ENCODE results near the gene ARL4C.

Gene ARL4C

DNA sequence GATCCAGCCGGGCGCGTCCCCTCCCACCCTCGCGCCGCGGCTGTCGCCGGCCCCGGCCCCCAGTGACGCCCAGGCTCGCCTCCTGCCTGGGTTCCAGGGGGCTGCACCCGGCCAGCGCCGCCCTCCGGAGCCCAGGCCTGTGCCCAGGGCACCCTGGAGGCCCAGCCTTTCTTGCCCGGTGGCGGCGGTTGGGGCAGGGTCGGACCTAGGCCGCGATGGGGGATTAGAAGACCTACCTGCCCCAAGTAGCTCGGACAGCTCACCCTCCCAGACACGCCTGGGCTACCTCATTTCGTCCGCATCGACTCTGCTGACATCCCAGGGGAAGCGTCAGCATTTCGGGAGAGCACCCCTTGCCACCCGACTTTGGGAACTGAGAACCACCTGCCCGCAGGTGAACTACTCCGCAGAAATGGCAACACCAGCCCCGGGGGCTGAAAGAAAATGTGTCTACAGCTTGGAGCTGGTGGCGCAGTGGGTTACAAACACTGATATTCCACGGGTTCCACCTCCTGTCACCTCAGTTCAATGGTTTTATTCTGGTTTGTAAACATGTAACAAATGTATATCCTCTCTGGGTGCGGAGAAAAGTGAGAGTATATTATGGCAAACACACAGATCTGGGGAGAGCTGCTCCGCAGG is 834 bp upstream of the ARL4C start:
- no peak for DNase-seq (ENCODE audit: low read depth)

DNA sequence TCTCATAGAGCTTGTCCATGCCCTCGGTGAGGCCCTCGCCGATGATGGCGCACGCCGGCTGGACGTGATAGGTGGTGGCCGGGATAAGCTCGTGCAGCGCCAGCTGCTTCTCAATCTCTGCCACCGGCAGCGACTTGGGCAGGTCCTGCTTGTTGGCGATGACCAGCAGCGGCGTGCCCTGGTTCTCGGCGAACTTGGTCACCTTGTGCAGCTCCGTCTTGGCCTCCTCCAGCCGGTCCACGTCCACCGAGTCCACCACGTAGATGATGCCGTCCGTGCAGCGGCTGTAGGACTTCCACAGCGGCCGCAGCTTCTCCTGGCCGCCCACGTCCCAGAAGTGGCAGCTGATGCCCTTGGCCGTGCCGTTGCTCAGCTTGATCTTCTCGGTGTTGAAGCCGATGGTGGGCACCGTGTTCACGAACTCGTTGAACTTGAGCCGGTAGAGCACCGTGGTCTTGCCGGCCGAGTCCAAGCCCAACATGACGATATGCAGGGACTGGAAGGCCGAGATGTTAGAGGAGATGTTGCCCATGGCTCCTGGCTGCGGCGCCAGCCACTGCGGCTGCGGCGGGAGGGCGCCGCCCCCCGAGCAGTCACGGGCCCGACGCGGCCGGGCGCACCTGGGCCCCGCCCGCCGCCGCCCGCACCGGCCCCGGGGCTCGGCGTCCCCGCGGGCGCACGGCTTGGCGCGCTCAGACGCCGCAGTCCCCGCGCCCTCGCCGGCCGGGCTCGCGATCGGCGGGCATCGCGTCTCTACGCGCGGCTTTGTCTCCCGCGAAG is 636 bp downstream of the ARL4C start:
- DNase-seq (ENCODE audit: low read depth): no peak

DNA sequence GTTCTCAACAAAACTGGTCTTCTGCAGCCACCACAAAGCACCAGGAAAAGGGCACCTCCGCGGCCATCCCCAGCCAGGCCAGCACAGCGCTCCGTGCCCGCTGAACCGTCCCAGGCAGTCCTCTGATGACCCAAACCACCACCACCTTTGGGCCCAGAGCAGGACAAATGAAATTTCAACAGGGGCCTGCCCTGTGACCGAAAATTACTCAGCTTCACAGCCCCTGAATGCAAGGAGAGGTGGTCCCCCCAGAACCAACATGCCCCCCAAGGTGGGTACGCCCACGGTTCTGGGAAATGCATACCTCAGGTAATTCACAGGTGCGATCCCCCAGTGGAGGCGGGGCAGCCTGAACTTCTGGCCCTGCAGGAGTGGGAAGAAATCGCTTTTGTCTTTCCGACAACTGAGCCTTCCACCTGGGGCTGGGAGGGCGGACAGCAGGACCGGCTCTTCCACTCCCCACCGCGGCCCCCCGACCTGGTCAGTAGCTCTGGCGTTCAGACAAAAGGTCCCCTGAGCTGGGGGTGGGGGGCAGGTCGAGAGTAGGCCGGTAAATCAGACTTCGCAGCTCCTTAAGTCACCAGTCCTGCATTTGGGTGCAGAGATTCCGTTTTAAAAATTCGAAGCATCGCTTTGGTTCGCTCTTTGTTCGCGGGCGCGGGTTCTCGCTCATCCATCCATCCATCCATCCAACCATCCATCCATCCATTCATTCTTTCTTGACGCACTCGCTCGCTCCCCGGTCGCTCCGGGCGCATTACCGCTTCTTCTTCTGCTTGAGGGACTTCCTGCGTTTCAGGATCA is 1.4 kb downstream of the ARL4C start:
- DNase-seq (ENCODE audit: low read depth): no peak

DNA sequence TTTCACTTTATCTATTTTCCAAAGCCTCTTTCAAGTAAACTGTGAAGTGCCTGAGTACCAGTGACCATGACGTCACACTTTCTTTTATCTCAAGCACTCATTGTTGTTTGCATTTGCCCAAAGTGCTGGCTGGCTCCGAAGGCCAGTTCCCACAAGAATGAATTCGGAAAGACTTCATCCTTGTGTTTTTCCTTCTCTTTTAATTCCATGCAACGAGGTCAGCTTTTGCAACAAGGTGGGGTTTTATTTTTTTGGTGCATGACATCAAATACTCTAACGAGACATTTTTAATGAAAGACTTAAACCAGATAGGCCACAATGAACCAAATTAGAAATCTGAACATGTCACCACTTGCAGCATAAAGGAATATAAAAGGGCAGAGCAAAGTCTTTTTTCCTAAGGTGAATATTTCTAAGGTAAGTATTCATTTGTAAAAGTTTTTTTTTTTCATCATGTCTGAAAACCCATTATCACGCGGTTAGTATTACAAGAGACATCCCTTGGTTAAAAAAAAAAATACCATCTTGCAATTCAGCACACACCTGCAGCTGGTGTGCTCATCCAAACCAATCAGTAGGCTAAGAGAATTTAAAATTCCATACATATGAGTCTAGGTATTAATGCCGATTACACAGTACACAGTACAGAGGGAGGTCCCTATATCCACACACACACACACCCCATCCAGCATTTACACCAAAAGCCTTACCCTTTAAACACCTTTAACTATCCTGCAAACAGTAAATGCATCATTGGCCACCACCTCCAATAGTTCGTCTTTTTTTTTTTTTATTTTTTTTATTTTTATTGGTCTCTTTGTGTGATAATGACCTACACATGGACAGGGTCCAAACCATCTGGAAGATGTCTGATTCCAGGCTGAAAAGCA is 2.3 kb downstream of the ARL4C start:
- DNase-seq (ENCODE audit: low read depth): no peak

DNA sequence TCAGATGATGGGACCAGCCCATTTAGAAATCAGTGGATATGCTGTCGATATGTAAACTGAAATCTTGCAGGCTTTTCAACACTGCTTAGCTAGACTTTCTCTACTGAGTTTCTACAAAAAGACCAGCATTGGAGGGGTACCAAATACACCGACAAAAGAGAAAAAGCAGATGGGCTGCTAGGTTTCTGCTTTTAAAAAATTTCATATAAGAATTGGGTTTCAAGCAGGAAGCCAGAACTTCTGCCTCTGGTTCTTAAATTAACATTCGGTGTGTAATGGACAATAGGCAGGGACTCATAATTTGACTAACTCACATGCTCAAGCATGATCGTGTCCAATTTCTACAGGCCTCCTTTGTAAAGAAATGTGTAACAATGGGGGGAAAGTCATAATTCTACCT is 3.1 kb downstream of the ARL4C start:
- no peak for DNase-seq (ENCODE audit: low read depth)

DNA sequence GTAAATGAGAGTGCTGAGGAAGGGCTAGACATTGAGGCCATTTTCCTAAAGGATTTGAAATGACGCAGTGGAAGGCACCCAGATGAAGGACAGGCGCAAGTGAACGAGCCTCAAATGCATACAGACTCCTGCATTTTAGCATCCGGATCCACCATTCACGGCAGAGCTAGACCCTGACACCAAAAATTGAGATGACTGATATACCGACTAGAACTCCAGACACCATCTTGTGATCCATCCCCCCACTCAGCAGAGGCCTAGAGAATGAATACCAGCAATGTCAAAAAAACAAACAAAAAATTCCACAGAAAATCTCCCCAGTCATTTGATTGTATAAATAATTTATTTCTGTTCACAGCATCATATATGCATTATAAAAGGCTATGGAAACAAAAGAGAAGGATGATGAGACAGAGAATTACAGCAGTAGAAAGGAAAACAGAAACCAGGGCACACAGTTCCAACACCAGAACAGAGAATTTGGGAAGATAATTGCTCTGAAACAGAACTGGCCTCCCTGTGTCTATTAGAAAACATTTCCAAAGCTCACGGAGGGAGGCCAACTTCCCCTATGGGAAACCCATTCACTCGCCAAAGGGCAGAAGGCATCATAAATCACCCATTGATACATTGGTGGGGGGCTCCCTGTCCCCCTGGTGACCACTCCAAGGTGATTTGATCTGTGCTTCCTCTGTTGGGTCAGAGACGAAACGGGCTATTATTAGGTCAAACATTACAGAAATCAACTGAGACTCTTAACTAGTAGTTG is 4.0 kb downstream of the ARL4C start:
- DNase-seq (ENCODE audit: low read depth): no peak

DNA sequence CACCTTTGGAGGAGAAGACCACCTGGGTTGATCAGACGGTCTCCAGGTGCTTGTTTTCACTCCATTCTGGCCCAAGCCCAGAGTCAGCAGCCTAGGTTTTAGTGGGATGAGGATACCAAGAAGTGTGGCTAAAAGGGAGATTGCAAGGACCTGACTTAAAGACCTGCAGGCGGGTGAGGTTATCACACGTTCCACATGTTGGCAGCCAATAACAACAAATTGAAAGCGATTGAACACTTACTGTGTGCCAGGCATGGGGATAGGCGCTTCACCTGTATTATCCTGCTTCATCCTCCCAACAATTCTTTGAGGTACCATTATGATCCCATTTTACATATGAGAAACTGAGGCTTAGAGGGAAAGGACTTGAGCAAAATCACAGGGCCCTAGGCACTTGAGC is 5.0 kb downstream of the ARL4C start:
- DNase-seq (ENCODE audit: low read depth): no peak

DNA sequence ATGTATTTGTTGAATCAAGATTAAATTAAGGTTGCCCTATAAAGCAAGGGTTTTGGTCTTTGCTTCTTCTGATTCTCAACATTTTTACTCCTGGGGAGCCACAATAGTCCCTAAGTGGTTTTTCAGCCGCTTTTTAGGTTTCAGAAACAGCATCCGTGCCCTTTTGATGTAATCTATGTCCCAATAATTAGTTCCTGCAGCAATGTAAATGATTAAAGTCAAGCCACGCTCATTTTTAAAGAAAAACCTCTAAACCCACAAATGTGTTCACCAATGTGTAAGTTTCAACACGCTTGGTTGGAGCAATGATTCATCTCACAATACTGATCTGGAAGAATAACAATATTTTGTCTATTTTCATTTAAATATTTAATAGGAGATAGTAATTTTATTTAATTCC is 5.6 kb downstream of the ARL4C start:
- DNase-seq (ENCODE audit: low read depth): no peak

DNA sequence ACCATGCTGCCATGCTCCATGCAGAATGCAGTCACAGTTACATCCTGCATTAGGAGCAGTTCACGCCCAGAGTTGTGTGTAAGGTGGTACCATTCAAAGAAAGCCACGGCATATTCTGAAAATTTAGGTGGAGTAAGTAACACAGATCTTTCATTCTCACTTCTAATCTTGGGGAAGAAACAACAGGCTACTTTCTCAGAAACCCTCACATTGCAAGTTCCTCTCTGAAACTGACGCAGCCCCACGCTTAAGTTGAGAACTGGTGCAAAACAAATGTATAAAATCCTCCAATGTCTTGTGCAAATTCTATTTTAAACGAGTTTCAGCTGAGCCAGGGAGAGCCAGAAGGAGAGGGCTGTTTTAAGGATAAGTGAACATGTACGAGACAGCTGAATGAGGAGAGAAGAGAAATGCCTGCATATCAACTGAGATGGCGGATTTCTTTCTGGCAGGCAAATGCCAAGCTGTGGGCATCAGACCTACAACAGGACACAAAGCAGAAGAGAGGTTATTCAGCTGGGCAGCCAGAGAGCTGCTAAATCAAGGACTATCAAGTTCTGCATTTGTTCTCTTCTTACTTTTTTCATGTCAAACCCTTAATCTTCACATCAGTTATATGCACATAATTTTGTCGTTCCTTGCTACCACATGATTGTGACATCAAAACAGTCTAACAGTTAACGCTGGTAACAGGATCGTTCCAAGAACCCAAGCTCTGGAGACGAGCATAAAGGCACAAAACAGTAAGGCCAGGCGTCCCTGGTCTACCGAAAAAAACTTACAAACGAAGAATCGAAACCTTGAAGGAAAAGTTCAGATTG is 6.4 kb downstream of the ARL4C start:
- no peak for DNase-seq (ENCODE audit: low read depth)

DNA sequence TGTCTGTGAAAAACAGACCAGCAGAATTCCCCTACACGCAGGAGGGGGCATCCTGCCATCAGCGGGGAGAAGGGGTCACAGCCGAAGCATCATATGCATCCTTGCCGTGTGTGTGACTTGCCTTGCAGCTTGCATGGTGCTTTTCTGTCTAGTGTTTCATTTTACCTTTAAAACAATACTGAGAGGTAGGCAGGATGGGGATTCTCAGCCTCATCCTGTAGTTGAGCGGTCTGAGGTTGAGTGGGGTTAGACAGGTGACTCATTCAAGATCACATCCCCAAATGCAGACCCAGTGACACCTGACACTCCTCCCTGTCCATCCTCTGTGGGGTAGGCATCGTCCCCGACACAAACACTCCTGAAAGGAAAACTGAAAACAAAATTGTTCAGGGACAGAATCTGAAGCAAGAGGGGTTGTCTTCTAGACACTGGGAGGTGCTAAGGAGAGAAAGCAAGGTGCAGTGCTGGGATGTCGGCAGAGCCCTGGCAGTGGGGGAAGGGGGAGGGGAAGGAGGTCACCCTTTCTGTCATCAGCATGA is 7.9 kb downstream of the ARL4C start:
- no peak for DNase-seq (ENCODE audit: low read depth)

DNA sequence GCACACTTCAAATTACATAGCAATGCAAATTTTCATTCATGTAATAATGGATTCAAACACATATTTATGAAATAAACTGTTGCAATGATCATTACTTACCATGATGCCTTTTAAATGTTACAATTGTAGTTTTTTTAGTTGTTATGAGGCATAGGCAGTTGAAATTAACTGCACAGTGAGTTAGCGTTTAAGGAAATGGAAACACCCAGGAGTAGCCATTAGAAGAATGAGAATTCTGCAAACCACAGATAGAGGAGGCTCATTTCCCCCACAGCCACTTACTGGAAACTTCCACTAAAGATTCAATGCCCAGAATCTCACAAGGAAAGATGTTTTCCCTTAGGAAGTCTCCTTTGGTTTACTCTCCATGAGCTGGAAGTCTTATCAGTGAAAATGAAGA is 8.4 kb downstream of the ARL4C start:
- no peak for DNase-seq (ENCODE audit: low read depth)

DNA sequence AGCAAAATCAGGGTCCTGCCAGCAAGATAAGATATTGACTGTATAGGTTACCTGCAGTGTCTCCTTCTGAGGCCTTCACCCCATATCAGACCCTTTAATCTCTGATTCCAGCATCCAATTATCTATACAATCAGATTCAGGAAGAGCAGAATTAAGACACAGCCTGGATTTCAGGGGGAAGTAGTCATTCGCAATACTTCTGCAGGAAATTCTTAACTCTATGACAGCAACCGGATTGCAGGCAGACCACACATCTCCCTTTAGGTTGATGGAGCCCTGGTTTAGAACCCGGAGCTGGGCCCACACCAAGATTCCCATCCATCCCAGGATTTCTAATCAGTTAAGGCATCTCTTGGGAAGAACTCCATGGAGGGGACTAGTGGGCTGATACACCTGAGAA is 9.5 kb downstream of the ARL4C start:
- no peak for DNase-seq (ENCODE audit: low read depth)

DNA sequence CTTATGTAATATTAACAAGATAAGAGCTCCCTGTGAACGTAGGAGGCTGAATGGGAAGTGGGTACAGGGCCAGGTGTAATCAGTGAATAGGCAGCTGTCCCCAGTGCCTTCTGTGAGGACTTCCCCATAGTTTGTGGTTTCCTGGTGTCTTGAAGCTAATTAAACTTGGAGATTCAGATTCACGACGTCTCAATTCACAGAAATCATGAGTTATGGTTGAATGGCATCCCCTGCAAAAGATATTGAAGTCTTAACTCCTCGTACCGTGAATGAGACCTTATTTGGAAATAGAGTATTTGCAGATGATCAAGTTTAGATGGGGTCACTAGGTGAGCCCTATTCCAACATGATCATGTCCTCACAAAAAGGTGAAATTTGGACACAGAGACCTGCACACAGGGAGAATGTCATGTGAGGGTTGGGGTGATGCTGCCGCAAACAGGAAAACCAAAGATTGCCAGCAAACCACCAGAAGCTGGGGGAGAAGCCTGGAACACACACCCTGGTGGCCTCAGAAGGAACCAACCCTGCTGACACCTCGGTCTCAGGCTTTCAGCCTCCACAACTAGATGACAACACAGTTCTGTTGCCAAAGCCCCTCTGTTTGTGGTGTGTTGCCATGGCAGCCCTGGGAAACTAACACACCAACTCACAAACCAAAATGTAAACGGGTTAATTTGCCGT is 13.2 kb downstream of the ARL4C start:
- no peak for DNase-seq (ENCODE audit: low read depth)

DNA sequence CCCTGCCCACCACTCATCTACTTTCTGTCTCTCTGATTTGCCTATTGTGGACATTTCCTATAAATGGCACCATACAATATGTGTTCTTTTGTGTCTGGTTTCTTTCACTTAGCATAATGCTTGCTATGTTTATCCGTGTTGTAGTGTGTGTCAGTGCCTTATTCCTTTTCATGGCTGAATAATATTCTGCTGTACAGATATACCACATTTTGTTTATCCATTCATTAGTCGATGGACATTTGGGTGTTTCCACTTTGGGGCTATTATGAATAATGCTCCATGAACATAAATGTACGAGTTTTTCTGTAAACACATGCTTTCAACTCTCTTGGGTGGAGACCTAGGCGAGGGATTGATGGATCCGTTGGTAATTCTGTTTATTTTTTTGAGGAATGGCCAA is 15.6 kb downstream of the ARL4C start:
- no peak for DNase-seq (ENCODE audit: low read depth)

DNA sequence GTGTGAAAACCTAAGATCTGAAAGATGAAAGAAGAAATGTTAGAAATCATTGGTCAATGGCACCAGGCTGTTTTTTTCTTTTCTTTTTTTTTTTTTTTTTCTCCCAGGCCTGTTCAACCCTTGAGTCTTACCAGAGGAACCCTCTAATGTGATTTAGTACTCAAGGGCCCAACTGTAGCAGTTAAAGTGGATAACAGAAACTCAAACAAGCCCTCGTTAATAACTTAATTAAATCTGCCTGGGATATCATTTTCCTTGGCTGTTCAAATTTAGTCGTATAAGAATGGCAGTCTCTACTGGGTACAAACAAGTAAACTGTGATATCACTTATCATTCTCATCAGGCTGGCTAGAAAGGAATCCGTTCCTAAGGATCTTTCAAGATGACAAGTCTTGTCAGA is 16.5 kb downstream of the ARL4C start:
- no peak for DNase-seq (ENCODE audit: low read depth)

DNA sequence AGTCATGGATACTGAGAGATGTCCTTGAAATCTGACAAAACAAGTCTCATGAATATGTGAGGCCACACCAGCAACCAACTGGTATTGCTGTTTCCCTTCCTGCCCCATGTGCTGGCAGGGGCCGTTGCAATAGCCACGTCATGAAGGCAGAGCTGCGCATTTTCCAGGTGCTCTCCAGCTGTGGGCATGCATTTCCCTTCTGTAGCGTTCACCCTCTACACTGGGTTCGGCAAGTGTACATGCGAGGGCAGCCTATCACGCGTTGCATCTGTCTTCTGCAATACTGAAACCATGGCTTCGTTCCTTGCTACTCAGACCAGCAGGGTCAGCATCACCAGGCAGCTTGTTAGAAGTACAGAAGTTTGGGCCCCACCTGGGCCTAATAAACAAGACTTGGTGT is 17.4 kb downstream of the ARL4C start:
- DNase-seq (ENCODE audit: low read depth): no peak

DNA sequence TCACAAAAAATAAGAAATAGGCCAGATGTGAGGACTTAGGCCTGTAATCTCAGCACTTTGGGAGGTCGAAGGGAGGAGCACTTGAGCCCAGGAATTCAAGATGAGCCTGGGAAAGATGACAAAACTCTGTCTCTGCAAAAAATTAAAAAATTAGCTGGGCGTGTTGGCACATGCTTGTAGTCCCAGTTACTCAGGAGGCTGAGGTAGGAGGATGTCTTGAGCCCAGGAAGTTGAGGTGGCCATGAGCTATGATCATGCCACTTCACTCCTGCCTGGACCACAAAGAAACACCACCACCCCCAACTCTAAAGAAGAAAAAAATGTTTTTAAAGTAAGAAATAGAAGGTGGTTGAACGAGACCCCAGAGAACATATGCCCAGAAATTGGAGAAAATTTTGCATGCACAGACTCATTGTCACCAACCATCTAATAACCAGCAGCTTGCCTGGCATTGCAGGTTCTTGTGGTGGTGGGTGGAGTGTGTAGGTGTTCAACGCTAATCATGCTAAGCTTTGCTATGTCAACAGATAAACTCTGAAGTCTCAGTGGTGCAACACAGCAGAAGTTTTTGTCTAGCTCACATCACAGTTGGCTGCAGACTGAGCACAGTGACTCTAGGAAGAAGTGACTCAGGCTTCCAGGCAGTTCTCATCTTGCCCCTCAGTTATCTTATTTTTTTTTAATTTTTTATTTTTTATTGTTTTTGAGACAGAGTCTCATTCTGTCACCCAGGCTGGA is 18.6 kb downstream of the ARL4C start:
- no peak for DNase-seq (ENCODE audit: low read depth)

DNA sequence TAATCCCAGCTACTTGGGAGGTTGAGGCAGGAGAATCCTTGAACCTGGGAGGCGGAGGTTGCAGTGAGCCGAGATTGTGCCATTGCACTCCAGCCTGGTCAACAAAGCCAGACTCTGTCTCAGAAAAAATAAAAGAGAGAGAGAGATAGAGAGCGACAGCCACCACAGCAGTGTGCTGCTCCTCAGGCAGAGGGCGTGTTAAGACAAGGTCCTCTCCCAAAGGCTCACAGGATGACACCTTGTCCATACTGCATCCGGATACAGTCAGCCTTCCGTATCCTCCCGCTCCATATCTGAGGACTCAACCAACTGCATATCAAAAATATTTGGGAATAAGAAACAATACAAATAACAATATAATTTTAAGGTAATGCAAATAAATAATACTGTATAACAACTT is 20.1 kb downstream of the ARL4C start:
- DNase-seq (ENCODE audit: low read depth): no peak

DNA sequence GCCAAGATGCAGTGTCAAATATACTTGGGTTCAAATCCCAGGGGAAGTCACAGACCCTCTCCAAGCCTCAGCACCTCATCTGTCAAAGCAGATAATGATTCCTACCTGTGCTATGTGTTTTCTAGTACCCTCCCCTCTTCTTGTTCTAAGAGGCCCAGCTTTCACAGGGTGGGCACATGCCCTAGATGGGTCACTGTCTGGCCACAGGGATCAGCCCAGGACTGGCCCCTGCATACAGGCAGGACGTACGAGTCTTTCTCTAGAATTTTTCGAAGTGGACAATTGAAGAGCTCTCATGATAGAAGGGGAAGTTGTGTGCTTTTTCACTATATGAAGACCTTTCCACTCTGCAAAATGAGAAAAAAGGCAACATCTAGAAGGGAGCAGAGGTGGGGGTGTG is 22.2 kb downstream of the ARL4C start:
- DNase-seq (ENCODE audit: low read depth): no peak
